ENCODE data around the gene PUSL1.

PUSL1 gene

GRCh38 chr1:1360506-1361169 lies 52.2 kb downstream of the PUSL1 start:
- H3K27ac ChIP-seq: peak overlapping the region; percentile 34
- no peak for DNase-seq (ENCODE audit: low read depth, low spot score)

Data from epithelial cell of prostate (primary cell).